IMR-90 (cell line): Measurements from ENCODE around the gene ANKRD53. TPM values are rescaled to one million over a fixed set of nuclear protein-coding genes. Genes with fewer than 3 reads are reported as not detected.
"Not testable (repeated sequence)": the region's sequence is repeated elsewhere in the genome, so short reads cannot be mapped to it uniquely, and the experiment has no call there.

ENCODE experiments used
- ATAC-seq: fragments of 200-7000 bp; cut with Tn5 transposase; 2 replicates; pipeline ENCODE4 v1.9.1; 2020; ENCODE audit warnings: low read depth, mild to moderate bottlenecking, moderate library complexity
- BruUV-seq: library from RNA; stranded (reverse); fragments of 400-500 nt; replicated peaks from 2 replicates; lab custom pipeline; 2021; lab: Mats Ljungman, UMichigan
- CTCF ChIA-PET: fragments of 300-600 bp; formaldehyde crosslinking; extraction: SDS; loops from one replicate; lab custom pipeline; 2021; ENCODE audit warnings: antibody characterized with exemption; lab: Yijun Ruan, JAX
- POLR2A ChIA-PET: fragments of 300-600 bp; sonication (Branson Sonifier 250); formaldehyde crosslinking; loops from one replicate; lab custom pipeline; 2022; ENCODE audit warnings: antibody characterized with exemption; ENCODE audit not compliant: unreplicated experiment; lab: Charles Lee
- DNase-seq: peaks from one replicate; pipeline ENCODE4 v3.0.0; 2013
- H2AFZ ChIP-seq: replicated peaks from 2 replicates; pipeline ENCODE3; 2013; ENCODE audit warnings: low read length, mild to moderate bottlenecking; ENCODE audit not compliant: poor library complexity
- H2AK5ac ChIP-seq: 2 replicates; pipeline ENCODE4 v1.6.1; 2013; ENCODE audit warnings: low read depth, low read length, inconsistent platforms
- H2AK9ac ChIP-seq: replicated peaks from 2 replicates; pipeline ENCODE3; 2013; ENCODE audit warnings: mild to moderate bottlenecking, low read depth, low read length, moderate library complexity; ENCODE audit not compliant: poor library complexity
- H2BK120ac ChIP-seq: 2 replicates; pipeline ENCODE4 v1.6.1; 2013; ENCODE audit warnings: low read depth, low read length, inconsistent platforms
- H2BK15ac ChIP-seq: 3 replicates; pipeline ENCODE4 v1.6.1; 2013; ENCODE audit warnings: low read depth, low read length, inconsistent platforms
- H2BK20ac ChIP-seq: 2 replicates; pipeline ENCODE4 v1.6.1; 2013; ENCODE audit warnings: low read depth, mild to moderate bottlenecking, inconsistent platforms, low read length, moderate library complexity
- H2BK5ac ChIP-seq: 2 replicates; pipeline ENCODE4 v1.6.1; 2013; ENCODE audit warnings: mild to moderate bottlenecking, low read depth, low read length, inconsistent platforms; ENCODE audit not compliant: poor library complexity, severe bottlenecking
- H3K14ac ChIP-seq: replicated peaks from 2 replicates; pipeline ENCODE4 v1.6.1; 2013; ENCODE audit warnings: low read depth, low read length, inconsistent platforms
- H3K18ac ChIP-seq: 2 replicates; pipeline ENCODE4 v1.6.1; 2013; ENCODE audit warnings: low read depth, low read length, control low read depth
- H3K23ac ChIP-seq: 2 replicates; pipeline ENCODE4 v1.6.1; 2013; ENCODE audit warnings: low read depth, low read length, inconsistent platforms
- H3K27ac ChIP-seq: 2 replicates; pipeline ENCODE4 v1.5.1; 2013; ENCODE audit warnings: mild to moderate bottlenecking, control low read depth, low read length; ENCODE audit not compliant: insufficient read depth
- H3K27me3 ChIP-seq: 2 replicates; pipeline ENCODE4 v1.6.1; 2013; ENCODE audit warnings: low read length; ENCODE audit not compliant: control insufficient read depth, insufficient read depth
- H3K36me3 ChIP-seq: 2 replicates; pipeline ENCODE4 v1.6.1; 2013; ENCODE audit warnings: low read length, mixed read lengths; ENCODE audit not compliant: control insufficient read depth, insufficient read depth
- H3K4ac ChIP-seq: 2 replicates; pipeline ENCODE4 v1.6.1; 2013; ENCODE audit warnings: low read depth, low read length, inconsistent platforms
- H3K4me1 ChIP-seq: 2 replicates; pipeline ENCODE4 v1.6.1; 2013; ENCODE audit warnings: low read length, mixed read lengths; ENCODE audit not compliant: control insufficient read depth, insufficient read depth
- H3K4me2 ChIP-seq: 2 replicates; pipeline ENCODE4 v1.6.1; 2013; ENCODE audit warnings: low read depth, mild to moderate bottlenecking, control low read depth, low read length, moderate library complexity
- H3K4me3 ChIP-seq: 2 replicates; pipeline ENCODE4 v1.5.1; 2013; ENCODE audit warnings: low read depth, mild to moderate bottlenecking, control low read depth, low read length, moderate library complexity; ENCODE audit not compliant: insufficient read depth
- H3K56ac ChIP-seq: 2 replicates; pipeline ENCODE4 v1.6.1; 2013; ENCODE audit warnings: low read length, inconsistent platforms; ENCODE audit not compliant: insufficient read depth; ENCODE audit errors: extremely low read depth
- H3K79me1 ChIP-seq, 2 experiments: 2 replicates each; pipeline ENCODE4 v1.6.1; 2013; ENCODE audit warnings: low read length in 2 of 2, inconsistent platforms in 1 of 2, low read depth in 1 of 2
- H3K9ac ChIP-seq: 2 replicates; pipeline ENCODE4 v1.6.1; 2013; ENCODE audit warnings: low read depth, low read length, control low read depth
- H3K9me1 ChIP-seq: 2 replicates; pipeline ENCODE4 v1.6.1; 2013; ENCODE audit warnings: low read length, inconsistent platforms; ENCODE audit not compliant: insufficient read depth
- H3K9me3 ChIP-seq: 2 replicates; pipeline ENCODE4 v1.6.1; 2013; ENCODE audit warnings: low read length; ENCODE audit not compliant: control insufficient read depth, insufficient read depth
- H4K20me1 ChIP-seq: 2 replicates; pipeline ENCODE4 v1.6.1; 2013; ENCODE audit warnings: low read length, inconsistent platforms; ENCODE audit not compliant: insufficient read depth
- H4K5ac ChIP-seq: 2 replicates; pipeline ENCODE4 v1.6.1; 2013; ENCODE audit warnings: mild to moderate bottlenecking, low read depth, low read length, control low read depth
- H4K8ac ChIP-seq, 2 experiments: 2 replicates each; pipeline ENCODE4 v1.6.1; 2013; ENCODE audit warnings: low read depth in 2 of 2, low read length in 2 of 2, control low read depth in 1 of 2, inconsistent platforms in 1 of 2
- H4K91ac ChIP-seq: 2 replicates; pipeline ENCODE4 v1.6.1; 2013; ENCODE audit warnings: low read depth, low read length, inconsistent platforms; ENCODE audit not compliant: insufficient read depth
- RCOR1 ChIP-seq: IDR thresholded peaks from 2 replicates; pipeline ENCODE4 v1.6.1; 2012; ENCODE audit warnings: mild to moderate bottlenecking, low read length, improper control_type of control experiment; ENCODE audit not compliant: insufficient replicate concordance
- WGBS, 2 experiments: methylation state at CpG; one replicate each; pipeline versions ENCODE4 v1.1.5 to v1.1.7; 2013; ENCODE audit warnings: missing lambda C conversion rate in 2 of 2; ENCODE audit not compliant: insufficient read length in 1 of 2; ENCODE audit errors: extremely low coverage in 2 of 2; 5-methylcytosine and 5-hydroxymethylcytosine counted together
- dilution Hi-C: fragments of 300-500 bp; cut with HindIII; formaldehyde crosslinking; loops from one replicate; pipeline ENCODE4 v1.14.3; 2018; ENCODE audit warnings: low sequenced_read_pairs; ENCODE audit not compliant: unreplicated experiment
- in situ Hi-C: fragments of 300-500 bp; cut with MboI; formaldehyde crosslinking; loops from 3 replicates; pipeline ENCODE4 v1.14.3; 2019; ENCODE audit warnings: low sequenced_read_pairs, inconsistent platforms, mixed read lengths
- intact Hi-C: fragments of 100-400 bp; cut with micrococcal nuclease; formaldehyde crosslinking; loops from 2 replicates; pipeline ENCODE4 v1.10.0; 2022
- polyA plus RNA-seq, 3 experiments: library from polyadenylated mRNA; depleted of rRNA; stranded (reverse); fragments of >200 nt; gene quantifications; 2 replicates each; pipeline ENCODE4 v1.2.3, GENCODE V29; 2012; ENCODE audit warnings: low replicate concordance in 1 of 3
- total RNA-seq: library from RNA; depleted of rRNA; stranded (reverse); fragments of >200 nt; gene quantifications from 2 replicates; pipeline ENCODE4 v1.2.3, GENCODE V29; 2012
- TF ChIP-seq, protein P1 (sequence below): fragments of 150-350 bp; IDR thresholded peaks from 2 replicates; pipeline ENCODE4 v1.6.1; 2017; ENCODE audit warnings: mild to moderate bottlenecking, antibody characterized with exemption, low read length, low read depth

Gene ANKRD53
- total and polyA plus RNA-seq, 2 of the 4 experiments (the other 2 are of a cell fraction): 0.54 to 1.0 TPM

DNA sequence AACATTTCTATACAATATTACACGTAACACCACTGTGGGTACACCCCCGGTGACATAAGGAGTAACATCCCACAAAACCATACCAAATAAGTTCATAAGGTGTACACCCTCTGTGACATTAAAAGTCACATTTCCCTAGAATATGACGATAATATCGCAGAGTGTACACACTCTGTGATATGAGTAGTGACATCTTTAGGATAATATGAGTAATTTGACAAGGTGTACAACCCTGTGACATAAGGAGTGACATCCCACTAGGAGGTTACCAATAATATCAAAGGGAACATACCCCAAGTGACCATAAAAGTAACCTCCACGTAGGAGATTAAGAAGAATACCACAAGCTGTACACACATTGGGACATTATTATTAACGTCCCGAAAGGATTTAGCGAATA lies 40.2 kb downstream of the ANKRD53 start:
- H3K23ac ChIP-seq: no peak overlapping the region
- POLR2A ChIA-PET: no interaction called here
- H4K91ac ChIP-seq: no peak overlapping the region
- no peak overlapping the region for H3K27ac ChIP-seq
- no peak overlapping the region for H4K8ac ChIP-seq
- intact Hi-C loops (no loop called here), in situ Hi-C loops (no loop called here), dilution Hi-C loops (no loop called here)
- H2AK9ac ChIP-seq: no peak overlapping the region
- no peaks in the 10 kb centered on the region for H4K20me1 ChIP-seq
- no peaks in the 10 kb centered on the region for H3K4me1 ChIP-seq
- TF ChIP-seq RCOR1: no peak
- TF ChIP-seq, protein P1, sequence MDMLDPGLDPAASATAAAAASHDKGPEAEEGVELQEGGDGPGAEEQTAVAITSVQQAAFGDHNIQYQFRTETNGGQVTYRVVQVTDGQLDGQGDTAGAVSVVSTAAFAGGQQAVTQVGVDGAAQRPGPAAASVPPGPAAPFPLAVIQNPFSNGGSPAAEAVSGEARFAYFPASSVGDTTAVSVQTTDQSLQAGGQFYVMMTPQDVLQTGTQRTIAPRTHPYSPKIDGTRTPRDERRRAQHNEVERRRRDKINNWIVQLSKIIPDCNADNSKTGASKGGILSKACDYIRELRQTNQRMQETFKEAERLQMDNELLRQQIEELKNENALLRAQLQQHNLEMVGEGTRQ: no peak
- CTCF ChIA-PET: no interaction called here
- H2AK5ac ChIP-seq: no peak overlapping the region
- BruUV-seq: no TSS peak
- no peaks in the 10 kb centered on the region for H3K9me3 ChIP-seq
- no peak overlapping the region for H4K5ac ChIP-seq
- DNase-seq (no peak), ATAC-seq (no peak)
- no peaks in the 10 kb centered on the region for H3K27me3 ChIP-seq
- H3K56ac ChIP-seq: no peak overlapping the region
- H2BK5ac ChIP-seq: no peak overlapping the region
- no peaks in the 10 kb centered on the region for H3K36me3 ChIP-seq
- no peak overlapping the region for H3K18ac ChIP-seq
- H2BK20ac ChIP-seq: no peak overlapping the region
- no peak overlapping the region for H3K4me3 ChIP-seq
- H2AFZ ChIP-seq: no peak overlapping the region
- H3K79me1 ChIP-seq: no peaks in the 10 kb centered on the region
- H3K9me1 ChIP-seq: no peaks in the 10 kb centered on the region
- H3K14ac ChIP-seq: no peak overlapping the region
- no peak overlapping the region for H3K4me2 ChIP-seq
- no CpG with 5 or more reads among the region's 8 CpGs for WGBS, 2 experiments
- no peak overlapping the region for H2BK15ac ChIP-seq
- no peak overlapping the region for H3K9ac ChIP-seq
- no peak overlapping the region for H3K4ac ChIP-seq
- H2BK120ac ChIP-seq: no peak overlapping the region

- H3K27ac ChIP-seq, H3K56ac ChIP-seq, H4K8ac ChIP-seq, H2AK5ac ChIP-seq, H4K91ac ChIP-seq, H3K9ac ChIP-seq, H3K9me1 ChIP-seq, H3K18ac ChIP-seq, H3K36me3 ChIP-seq, H3K4ac ChIP-seq, H3K27me3 ChIP-seq, H3K79me1 ChIP-seq, DNase-seq, in situ Hi-C loops, H4K20me1 ChIP-seq, H3K4me3 ChIP-seq, H2BK15ac ChIP-seq, H2AFZ ChIP-seq, H3K4me2 ChIP-seq, POLR2A ChIA-PET, H3K4me1 ChIP-seq, H3K14ac ChIP-seq, H2BK120ac ChIP-seq, H4K5ac ChIP-seq, H3K9me3 ChIP-seq, dilution Hi-C loops, H2AK9ac ChIP-seq, BruUV-seq, CTCF ChIA-PET, intact Hi-C loops, H2BK5ac ChIP-seq, H2BK20ac ChIP-seq, ATAC-seq, H3K23ac ChIP-seq: not testable (repeated sequence)
- no CpG with 5 or more reads among the region's 6 CpGs for WGBS, 2 experiments
Observed at GRCh38 chr2:71019989-71020388, 41.6 kb downstream of the ANKRD53 start.
